Thyroid gland (tissue), 4 donors: ENCODE measurements around the gene RETREG3.

Experiments
- CTCF ChIP-seq, 6 experiments: fragments of 200-600 bp in 3 of 6; fragments of 450-650 bp in 3 of 6; sonication (generic) in 3 of 6; IDR thresholded peaks; one replicate each; pipeline ENCODE4 v1.5.1; 2016 to 2019; ENCODE audit warnings: antibody characterized with exemption in 6 of 6, mild to moderate bottlenecking in 2 of 6, inconsistent platforms in 1 of 6, moderate library complexity in 1 of 6
- POLR2A ChIP-seq, 2 donors: fragments of 450-650 bp; IDR thresholded peaks; one replicate each; pipeline ENCODE4 v1.6.1; 2017; ENCODE audit warnings: antibody characterized with exemption in 2 of 2, mild to moderate bottlenecking in 2 of 2, moderate library complexity in 1 of 2

- TF ChIP-seq CTCF (IDR thresholded peaks at IDR 0.05) (no peak), POLR2A (IDR thresholded peaks at IDR 0.05) (no peak)
Observed at GRCh38 chr17:42655528-42655927, 46.4 kb upstream of the RETREG3 start.
